ENCODE results near the gene TMEM82. TPM values are rescaled to one million over a fixed set of nuclear protein-coding genes. Genes with fewer than 3 reads are reported as not detected.

TMEM82 gene
- total and polyA plus RNA-seq, 2 donors from 2014 or later, result 2.0 to 25.4 TPM

DNA sequence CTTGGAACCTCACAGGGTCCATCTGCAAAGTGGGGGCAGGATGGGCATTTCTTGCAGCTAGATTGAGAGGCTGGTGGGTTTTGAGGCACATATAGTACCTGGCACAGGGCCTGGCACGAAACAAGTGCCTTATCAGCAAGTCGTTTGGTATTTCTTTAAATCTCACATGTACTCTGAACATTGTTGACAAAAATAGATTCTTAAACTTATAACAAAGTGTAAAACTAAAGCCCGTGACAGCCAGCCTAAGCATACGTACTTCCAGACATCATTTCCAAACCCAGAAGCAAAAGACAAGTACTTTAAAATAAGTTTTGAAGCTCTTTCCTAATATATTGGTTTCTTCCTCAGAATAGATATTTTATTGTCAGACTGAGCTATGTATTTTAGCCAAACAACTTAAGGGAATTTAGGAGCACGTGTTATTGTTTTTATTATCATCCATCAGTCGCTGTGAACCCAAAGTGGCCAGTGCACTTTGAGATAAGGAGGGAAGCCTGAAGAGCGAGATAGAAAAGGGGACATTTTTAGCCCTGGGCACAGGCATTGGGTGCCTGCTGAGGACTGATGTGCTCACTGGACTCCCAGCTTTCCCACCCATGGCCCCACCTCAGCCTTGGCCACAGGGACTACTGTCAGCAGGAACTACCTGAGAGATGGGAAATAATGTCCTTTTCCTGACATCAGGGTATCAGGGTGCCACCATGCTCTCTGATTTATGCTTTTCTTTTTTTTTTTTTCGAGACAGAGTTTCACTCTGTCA, 19.2 kb downstream of the TMEM82 start:
- peaks cover 0 to 9% (median 0%) of the 10 kb centered on the region in 3 donors for H3K4me1 ChIP-seq (ENCODE audit: control insufficient read depth in 2 of 3, insufficient read depth in 2 of 3, low read depth in 1 of 3, low read length in 3 of 3)
- FAIRE-seq (no peak), DNase-seq (no peak)
- intact Hi-C loops (cut with DNase I), result no loop called here
- H3K9ac ChIP-seq (ENCODE audit: low read length in 3 of 3), result no peak overlapping the region
- H3K9me3 ChIP-seq (ENCODE audit: control insufficient read depth in 2 of 3, insufficient read depth in 1 of 3, low read length in 3 of 3), result no peaks in the 10 kb centered on the region
- H3K4me3 ChIP-seq (ENCODE audit: low read length in 3 of 3), result peak overlapping the region in 1 of 3 donors; percentile 11
- H3K27me3 ChIP-seq (ENCODE audit: control insufficient read depth, insufficient read depth, low read length), result no peaks in the 10 kb centered on the region
- H3K27ac ChIP-seq (ENCODE audit: low read depth in 2 of 2, low read length in 2 of 2), result peak overlapping the region; percentile 51 to 68
- TF ChIP-seq, protein P1, sequence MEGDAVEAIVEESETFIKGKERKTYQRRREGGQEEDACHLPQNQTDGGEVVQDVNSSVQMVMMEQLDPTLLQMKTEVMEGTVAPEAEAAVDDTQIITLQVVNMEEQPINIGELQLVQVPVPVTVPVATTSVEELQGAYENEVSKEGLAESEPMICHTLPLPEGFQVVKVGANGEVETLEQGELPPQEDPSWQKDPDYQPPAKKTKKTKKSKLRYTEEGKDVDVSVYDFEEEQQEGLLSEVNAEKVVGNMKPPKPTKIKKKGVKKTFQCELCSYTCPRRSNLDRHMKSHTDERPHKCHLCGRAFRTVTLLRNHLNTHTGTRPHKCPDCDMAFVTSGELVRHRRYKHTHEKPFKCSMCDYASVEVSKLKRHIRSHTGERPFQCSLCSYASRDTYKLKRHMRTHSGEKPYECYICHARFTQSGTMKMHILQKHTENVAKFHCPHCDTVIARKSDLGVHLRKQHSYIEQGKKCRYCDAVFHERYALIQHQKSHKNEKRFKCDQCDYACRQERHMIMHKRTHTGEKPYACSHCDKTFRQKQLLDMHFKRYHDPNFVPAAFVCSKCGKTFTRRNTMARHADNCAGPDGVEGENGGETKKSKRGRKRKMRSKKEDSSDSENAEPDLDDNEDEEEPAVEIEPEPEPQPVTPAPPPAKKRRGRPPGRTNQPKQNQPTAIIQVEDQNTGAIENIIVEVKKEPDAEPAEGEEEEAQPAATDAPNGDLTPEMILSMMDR (IDR thresholded peaks at IDR 0.05; ENCODE audit: borderline replicate concordance, extremely low read depth, insufficient read depth), result no peak
- no peaks in the 10 kb centered on the region for H3K36me3 ChIP-seq (ENCODE audit: control insufficient read depth in 2 of 3, insufficient read depth in 3 of 3, low read length in 3 of 3)

DNA sequence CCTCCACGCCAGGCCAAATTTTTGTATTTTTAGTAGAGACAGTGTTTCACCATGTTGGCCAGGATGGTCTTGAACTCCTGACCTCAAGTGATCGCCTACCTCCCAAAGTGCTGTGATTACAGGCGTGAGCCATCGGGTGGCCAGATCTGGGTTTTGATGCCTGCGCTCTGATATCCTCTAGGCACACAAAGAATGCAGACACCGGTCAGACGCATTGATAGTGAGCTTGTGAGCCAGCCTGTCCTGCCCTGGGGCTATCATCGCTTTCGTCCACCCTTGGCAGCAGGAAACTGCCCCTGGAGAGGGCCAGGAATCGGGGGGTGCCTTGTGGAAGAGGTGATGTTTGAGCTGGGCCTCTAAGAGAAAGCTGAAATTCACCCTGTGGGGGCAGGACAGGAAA, 20.2 kb downstream of the TMEM82 start:
- no peak overlapping the region for H3K27ac ChIP-seq (ENCODE audit: low read depth in 2 of 2, low read length in 2 of 2)
- no peak for FAIRE-seq
- DNase-seq, result no peak
- TF ChIP-seq, protein P1 (IDR thresholded peaks at IDR 0.05; ENCODE audit: borderline replicate concordance, extremely low read depth, insufficient read depth), result no peak
- peaks cover 0 to 9% (median 0%) of the 10 kb centered on the region in 3 donors for H3K4me1 ChIP-seq (ENCODE audit: control insufficient read depth in 2 of 3, insufficient read depth in 2 of 3, low read depth in 1 of 3, low read length in 3 of 3)
- H3K9me3 ChIP-seq (ENCODE audit: control insufficient read depth in 2 of 3, insufficient read depth in 1 of 3, low read length in 3 of 3), result no peaks in the 10 kb centered on the region
- no peaks in the 10 kb centered on the region for H3K36me3 ChIP-seq (ENCODE audit: control insufficient read depth in 2 of 3, insufficient read depth in 3 of 3, low read length in 3 of 3)
- intact Hi-C loops (cut with DNase I), result no loop called here
- H3K27me3 ChIP-seq (ENCODE audit: control insufficient read depth, insufficient read depth, low read length), result no peaks in the 10 kb centered on the region
- no peak overlapping the region for H3K9ac ChIP-seq (ENCODE audit: low read length in 3 of 3)
- H3K4me3 ChIP-seq (ENCODE audit: low read length in 3 of 3), result no peak overlapping the region

DNA sequence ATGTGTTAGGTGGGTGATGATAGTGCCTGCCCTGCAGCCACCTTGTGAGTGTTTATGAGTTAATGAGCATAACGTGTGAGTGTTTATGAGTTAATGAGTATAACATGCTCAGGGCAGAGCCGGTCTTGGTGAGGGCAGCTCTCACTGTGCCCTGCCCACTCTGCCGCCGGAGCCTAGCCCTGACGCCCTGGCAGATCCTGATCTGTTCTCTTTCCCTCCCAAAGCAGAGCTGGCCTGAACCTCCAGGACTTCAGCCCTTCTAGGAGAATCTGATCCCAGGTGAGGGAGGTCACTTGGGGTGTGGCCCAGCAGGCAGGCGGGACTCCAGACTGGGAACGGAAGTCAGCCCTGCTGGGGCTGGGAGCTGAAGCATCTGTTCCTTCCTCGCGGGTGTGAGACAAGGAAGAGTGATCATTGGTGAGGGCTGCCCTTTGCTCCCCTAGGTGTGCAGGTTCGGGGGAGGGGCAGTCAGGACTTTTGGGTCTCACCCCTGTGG, 22.0 kb downstream of the TMEM82 start:
- peaks cover 0 to 6% (median 0%) of the 10 kb centered on the region in 3 donors for H3K36me3 ChIP-seq (ENCODE audit: control insufficient read depth in 2 of 3, insufficient read depth in 3 of 3, low read length in 3 of 3)
- FAIRE-seq (no peak), DNase-seq (peak in 1 of 5 donors; percentile 48)
- no peak overlapping the region for H3K27ac ChIP-seq (ENCODE audit: low read depth in 2 of 2, low read length in 2 of 2)
- H3K9me3 ChIP-seq (ENCODE audit: control insufficient read depth in 2 of 3, insufficient read depth in 1 of 3, low read length in 3 of 3), result no peaks in the 10 kb centered on the region
- no peak overlapping the region for H3K9ac ChIP-seq (ENCODE audit: low read length in 3 of 3)
- intact Hi-C loops (cut with DNase I), result no loop called here
- no peaks in the 10 kb centered on the region for H3K27me3 ChIP-seq (ENCODE audit: control insufficient read depth, insufficient read depth, low read length)
- no peak overlapping the region for H3K4me3 ChIP-seq (ENCODE audit: low read length in 3 of 3)
- TF ChIP-seq, protein P1 (IDR thresholded peaks at IDR 0.05; ENCODE audit: borderline replicate concordance, extremely low read depth, insufficient read depth), result no peak
- peaks cover 0 to 9% (median 0%) of the 10 kb centered on the region in 3 donors for H3K4me1 ChIP-seq (ENCODE audit: control insufficient read depth in 2 of 3, insufficient read depth in 2 of 3, low read depth in 1 of 3, low read length in 3 of 3)
